DOHH2 (cell line): ENCODE results near the gene RACGAP1.

Experiments
- H3F3A ChIP-seq: fragments of 200-600 bp; sonication (generic), shearing (Covaris generic); 2 replicates; pipeline ENCODE4 v1.6.0; 2016; ENCODE audit warnings: antibody characterized with exemption, mild to moderate bottlenecking; ENCODE audit not compliant: control insufficient read depth, insufficient read depth
- H3K27ac ChIP-seq: fragments of 200-600 bp; sonication (generic); 2 replicates; pipeline ENCODE4 v1.5.1; 2014; ENCODE audit warnings: low read depth, mild to moderate bottlenecking, low read length, moderate library complexity
- H3K27me3 ChIP-seq: fragments of 200-600 bp; sonication (generic); 2 replicates; pipeline ENCODE4 v1.6.1; 2014; ENCODE audit warnings: mild to moderate bottlenecking, low read length, mixed read lengths; ENCODE audit not compliant: control insufficient read depth
- H3K36me3 ChIP-seq: fragments of 200-600 bp; sonication (generic); 2 replicates; pipeline ENCODE4 v1.6.1; 2014; ENCODE audit warnings: mild to moderate bottlenecking, low read length, moderate library complexity, mixed read lengths; ENCODE audit not compliant: control insufficient read depth
- H3K4me1 ChIP-seq: fragments of 200-600 bp; sonication (generic); 2 replicates; pipeline ENCODE4 v1.6.1; 2014; ENCODE audit warnings: mild to moderate bottlenecking, low read length, mixed read lengths; ENCODE audit not compliant: control insufficient read depth
- H3K4me2 ChIP-seq: fragments of 200-600 bp; sonication (generic); 2 replicates; pipeline ENCODE4 v1.6.0; 2014; ENCODE audit warnings: mild to moderate bottlenecking, low read length, moderate library complexity
- H3K4me3 ChIP-seq: fragments of 200-600 bp; sonication (generic); 2 replicates; pipeline ENCODE4 v1.5.1; 2014; ENCODE audit warnings: mild to moderate bottlenecking, low read length, mixed read lengths
- H3K79me2 ChIP-seq: fragments of 200-600 bp; sonication (generic); 2 replicates; pipeline ENCODE4 v1.6.1; 2014; ENCODE audit warnings: mild to moderate bottlenecking, low read length, mixed read lengths; ENCODE audit not compliant: control insufficient read depth
- H3K9me2 ChIP-seq: fragments of 200-600 bp; sonication (generic); replicated peaks from 2 replicates; pipeline ENCODE4 v1.6.1; 2014; ENCODE audit warnings: mild to moderate bottlenecking, low read length, mixed read lengths; ENCODE audit not compliant: control insufficient read depth
- H3K9me3 ChIP-seq: fragments of 200-600 bp; sonication (generic); 2 replicates; pipeline ENCODE4 v1.6.1; 2014; ENCODE audit warnings: antibody characterized with exemption, low read length, mixed read lengths; ENCODE audit not compliant: control insufficient read depth, insufficient read depth
- H4K20me1 ChIP-seq: fragments of 200-600 bp; sonication (generic); 2 replicates; pipeline ENCODE4 v1.6.0; 2014; ENCODE audit warnings: low read depth, mild to moderate bottlenecking, antibody characterized with exemption, low read length, moderate library complexity; ENCODE audit not compliant: control insufficient read depth, insufficient read depth
- EZH2phosphoT487 ChIP-seq: fragments of 200-600 bp; sonication (generic); IDR thresholded peaks from 2 replicates; pipeline ENCODE4 v1.6.1; 2017; ENCODE audit warnings: borderline replicate concordance, mild to moderate bottlenecking, antibody characterized with exemption, low read length, moderate library complexity, mixed read lengths
- TF ChIP-seq, protein P1 (sequence below): fragments of 200-600 bp; sonication (generic); IDR thresholded peaks from one replicate; pipeline ENCODE4 v1.5.1; 2014; ENCODE audit warnings: antibody characterized with exemption, mild to moderate bottlenecking, low read depth, low read length; ENCODE audit not compliant: poor library complexity, severe bottlenecking

Gene RACGAP1

DNA sequence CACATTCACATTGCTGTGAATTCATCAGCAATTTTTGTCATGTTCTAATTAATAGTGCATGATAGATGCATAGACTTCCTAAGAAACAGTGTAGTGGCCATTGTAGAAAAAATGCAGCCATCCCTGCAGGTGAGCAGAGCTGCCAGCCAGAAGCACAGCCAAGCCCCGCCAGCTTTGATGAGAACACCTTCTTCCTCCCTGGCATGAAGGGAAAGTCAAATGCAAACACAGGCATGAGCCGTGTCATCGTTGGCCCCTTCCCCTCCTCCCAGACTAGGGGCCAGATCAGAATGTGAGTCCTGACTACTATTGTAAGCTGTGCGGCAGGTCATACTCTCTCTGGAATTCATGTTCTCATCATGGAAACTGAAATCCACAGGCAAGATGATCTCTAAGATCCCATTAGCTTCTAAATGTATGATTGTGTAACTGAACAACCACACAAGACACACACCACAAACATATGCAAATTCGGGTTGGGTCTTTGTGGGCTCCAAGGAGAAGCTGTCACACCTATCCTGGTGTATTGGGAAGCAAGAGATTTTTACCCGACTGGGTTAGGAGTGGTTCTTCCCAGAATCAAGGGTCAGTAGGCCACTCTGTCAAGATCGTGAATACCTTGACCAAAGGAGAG lies 77.6 kb downstream of the RACGAP1 start:
- no peaks in the 10 kb centered on the region for H4K20me1 ChIP-seq
- H3K79me2 ChIP-seq: no peaks in the 10 kb centered on the region
- no peaks in the 10 kb centered on the region for H3K27me3 ChIP-seq
- no peaks in the 10 kb centered on the region for H3K36me3 ChIP-seq
- H3K27ac ChIP-seq: no peak overlapping the region
- H3F3A ChIP-seq: 0 out of 2 replicates have a peak, but pooled peaks cover 2% of the 10 kb centered on the region
- H3K4me1 ChIP-seq: peaks cover 12% of the 10 kb centered on the region
- no peak overlapping the region for H3K4me3 ChIP-seq
- TF ChIP-seq, protein P1, sequence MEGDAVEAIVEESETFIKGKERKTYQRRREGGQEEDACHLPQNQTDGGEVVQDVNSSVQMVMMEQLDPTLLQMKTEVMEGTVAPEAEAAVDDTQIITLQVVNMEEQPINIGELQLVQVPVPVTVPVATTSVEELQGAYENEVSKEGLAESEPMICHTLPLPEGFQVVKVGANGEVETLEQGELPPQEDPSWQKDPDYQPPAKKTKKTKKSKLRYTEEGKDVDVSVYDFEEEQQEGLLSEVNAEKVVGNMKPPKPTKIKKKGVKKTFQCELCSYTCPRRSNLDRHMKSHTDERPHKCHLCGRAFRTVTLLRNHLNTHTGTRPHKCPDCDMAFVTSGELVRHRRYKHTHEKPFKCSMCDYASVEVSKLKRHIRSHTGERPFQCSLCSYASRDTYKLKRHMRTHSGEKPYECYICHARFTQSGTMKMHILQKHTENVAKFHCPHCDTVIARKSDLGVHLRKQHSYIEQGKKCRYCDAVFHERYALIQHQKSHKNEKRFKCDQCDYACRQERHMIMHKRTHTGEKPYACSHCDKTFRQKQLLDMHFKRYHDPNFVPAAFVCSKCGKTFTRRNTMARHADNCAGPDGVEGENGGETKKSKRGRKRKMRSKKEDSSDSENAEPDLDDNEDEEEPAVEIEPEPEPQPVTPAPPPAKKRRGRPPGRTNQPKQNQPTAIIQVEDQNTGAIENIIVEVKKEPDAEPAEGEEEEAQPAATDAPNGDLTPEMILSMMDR: no peak
- no peak for TF ChIP-seq EZH2phosphoT487
- no peak overlapping the region for H3K4me2 ChIP-seq
- no peaks in the 10 kb centered on the region for H3K9me3 ChIP-seq
- H3K9me2 ChIP-seq: no peaks in the 10 kb centered on the region

GRCh38 chr12:49946497-49946896 lies 78.8 kb downstream of the RACGAP1 start:
- Histone ChIP-seq H3K36me3 (no peaks in the 10 kb centered on the region), H3K9me3 (no peaks in the 10 kb centered on the region), H3K9me2 (no peaks in the 10 kb centered on the region), H3K4me1 (peaks cover 12% of the 10 kb centered on the region), H4K20me1 (no peaks in the 10 kb centered on the region), H3F3A (0 out of 2 replicates have a peak, but pooled peaks cover 2% of the 10 kb centered on the region), H3K79me2 (no peaks in the 10 kb centered on the region), H3K27ac (no peak overlapping the region), H3K4me2 (no peak overlapping the region), H3K4me3 (no peak overlapping the region), H3K27me3 (no peaks in the 10 kb centered on the region)
- TF ChIP-seq, protein P1: no peak
- no peak for TF ChIP-seq EZH2phosphoT487

- Histone ChIP-seq H3K4me1 (peaks cover 12% of the 10 kb centered on the region), H3F3A (0 out of 2 replicates have a peak, but pooled peaks cover 2% of the 10 kb centered on the region), H3K9me2 (no peaks in the 10 kb centered on the region), H3K9me3 (no peaks in the 10 kb centered on the region), H3K4me3 (no peak overlapping the region), H3K27me3 (no peaks in the 10 kb centered on the region), H3K36me3 (no peaks in the 10 kb centered on the region), H3K4me2 (no peak overlapping the region; the same call in 1 of the 2 replicates), H3K79me2 (no peaks in the 10 kb centered on the region), H4K20me1 (no peaks in the 10 kb centered on the region), H3K27ac (no peak overlapping the region)
- TF ChIP-seq, protein P1: no peak
- TF ChIP-seq EZH2phosphoT487: no peak
These were observed 79.2 kb downstream of the RACGAP1 start for GRCh38 chr12:49946086-49946485.
